HCT116 (cell line): ENCODE measurements around the gene POLD1. TPM values are rescaled to one million over a fixed set of nuclear protein-coding genes. Genes with fewer than 3 reads are reported as not detected.

ENCODE experiments used
- ATAC-seq: fragments of 200-7000 bp; cut with Tn5 transposase; 2 replicates; pipeline ENCODE4 v1.9.1; 2020; ENCODE audit warnings: mild to moderate bottlenecking, moderate library complexity
- BruUV-seq: library from RNA; stranded (reverse); fragments of 400-500 nt; replicated peaks from 2 replicates; lab custom pipeline; 2021; lab: Mats Ljungman, UMichigan
- CTCF ChIA-PET: fragments of 300-600 bp; sonication (Branson Sonifier 250); formaldehyde crosslinking; loops from one replicate; lab custom pipeline; 2021; ENCODE audit warnings: antibody characterized with exemption; lab: Charles Lee
- POLR2A ChIA-PET: fragments of 300-600, 350-600 bp; sonication (Branson Sonifier 250); formaldehyde crosslinking; loops from one replicate; lab custom pipeline; 2021; ENCODE audit warnings: antibody characterized with exemption; lab: Charles Lee
- RAD21 ChIA-PET, 2 experiments: fragments of 300-600 bp; sonication (Branson Sonifier 250); formaldehyde crosslinking; loops; one replicate each; lab custom pipeline; 2023; ENCODE audit warnings: low total read pairs in 2 of 2; ENCODE audit not compliant: uncharacterized antibody in 2 of 2, unreplicated experiment in 2 of 2, low non-redundant PET in 1 of 2; lab: Charles Lee
- DNase-seq: peaks from one replicate; pipeline ENCODE4 v3.0.0-alpha.2; 2010; ENCODE audit warnings: low read depth, low spot score
- H2AFZ ChIP-seq: fragments of 200-600 bp; shearing (Covaris generic), sonication (generic); 2 replicates; pipeline ENCODE4 v1.6.1; 2017; ENCODE audit warnings: low read depth, mixed run types, mixed read lengths, antibody characterized with exemption, low read length; ENCODE audit not compliant: poor library complexity, severe bottlenecking
- H3K27ac ChIP-seq: 2 replicates; pipeline ENCODE4 v1.5.1; 2012; ENCODE audit warnings: low read depth, low read length
- H3K27me3 ChIP-seq: fragments of 200-600 bp; sonication (generic); 2 replicates; pipeline ENCODE4 v1.6.1; 2016; ENCODE audit warnings: mixed run types, low read length, mixed read lengths; ENCODE audit not compliant: insufficient read depth
- H3K36me3 ChIP-seq, 2 experiments: fragments of 200-500 bp in 1 of 2; fragments of 200-600 bp in 1 of 2; sonication (Bioruptor generic) in 1 of 2; sonication (generic) in 1 of 2; 2 replicates each; pipeline versions ENCODE4 v1.5.1 to v1.6.1; 2014 to 2016; ENCODE audit warnings: low read length in 2 of 2, inconsistent platforms in 1 of 2, mixed read lengths in 1 of 2, mixed run types in 1 of 2; ENCODE audit not compliant: insufficient read depth in 2 of 2, control insufficient read depth in 1 of 2
- H3K4me1 ChIP-seq, 2 experiments: fragments of 200-600 bp in 1 of 2; sonication (generic) in 1 of 2; 2 replicates each; pipeline versions ENCODE4 v1.5.1 to v1.6.1; 2012 to 2017; ENCODE audit warnings: low read length in 2 of 2, inconsistent platforms in 1 of 2, mild to moderate bottlenecking in 1 of 2, mixed read lengths in 1 of 2, mixed run types in 1 of 2, moderate library complexity in 1 of 2; ENCODE audit not compliant: insufficient read depth in 2 of 2, control insufficient read depth in 1 of 2
- H3K4me2 ChIP-seq: fragments of 200-600 bp; sonication (generic); 2 replicates; pipeline ENCODE4 v1.6.1; 2017; ENCODE audit warnings: mixed run types, low read length, mixed read lengths
- H3K4me3 ChIP-seq, 2 experiments: fragments of 200-600 bp in 1 of 2; sonication (generic) in 1 of 2; replicated peaks in 1 of 2; 2 replicates each; pipeline ENCODE4 v1.5.1; 2011 to 2016; ENCODE audit warnings: low read length in 2 of 2, control low read depth in 1 of 2, low read depth in 1 of 2, mild to moderate bottlenecking in 1 of 2, mixed read lengths in 1 of 2, mixed run types in 1 of 2
- H3K79me2 ChIP-seq: fragments of 200-600 bp; sonication (generic); 2 replicates; pipeline ENCODE4 v1.6.1; 2017; ENCODE audit warnings: mild to moderate bottlenecking, mixed run types, low read length, moderate library complexity, mixed read lengths; ENCODE audit not compliant: insufficient read depth
- H3K9ac ChIP-seq: fragments of 200-600 bp; sonication (generic); 2 replicates; pipeline ENCODE4 v1.6.1; 2016; ENCODE audit warnings: low read length, mixed read lengths
- H3K9me2 ChIP-seq: fragments of 200-600 bp; sonication (generic), shearing (Covaris generic); 2 replicates; pipeline ENCODE4 v1.6.1; 2017; ENCODE audit warnings: mixed run types, mild to moderate bottlenecking, moderate library complexity; ENCODE audit not compliant: insufficient read depth
- H3K9me3 ChIP-seq, 2 experiments: fragments of 200-500 bp in 1 of 2; fragments of 200-600 bp in 1 of 2; sonication (Bioruptor generic) in 1 of 2; sonication (generic) in 1 of 2; 2 replicates each; pipeline ENCODE4 v1.6.1; 2014 to 2017; ENCODE audit warnings: low read length in 2 of 2, mixed read lengths in 2 of 2, inconsistent platforms in 1 of 2, low read depth in 1 of 2, mild to moderate bottlenecking in 1 of 2, mixed run types in 1 of 2, moderate library complexity in 1 of 2; ENCODE audit not compliant: control insufficient read depth in 1 of 2, insufficient read depth in 1 of 2
- H4K20me1 ChIP-seq: fragments of 200-600 bp; sonication (generic), shearing (Covaris generic); 2 replicates; pipeline ENCODE4 v1.6.1; 2017; ENCODE audit warnings: mixed run types, mild to moderate bottlenecking, moderate library complexity; ENCODE audit not compliant: insufficient read depth
- CBX3 ChIP-seq: IDR thresholded peaks from 2 replicates; pipeline ENCODE4 v1.6.1; 2012; ENCODE audit warnings: low read depth
- CEBPB ChIP-seq: IDR thresholded peaks from 2 replicates; pipeline ENCODE4 v1.6.1; 2012; ENCODE audit warnings: low read depth
- EZH2 ChIP-seq: fragments of 200-600 bp; sonication (generic); IDR thresholded peaks from 2 replicates; pipeline ENCODE4 v1.6.1; 2017; ENCODE audit warnings: antibody characterized with exemption, mixed run types
- EZH2phosphoT487 ChIP-seq: fragments of 200-600 bp; IDR thresholded peaks from 2 replicates; pipeline ENCODE4 v1.6.1; 2018; ENCODE audit warnings: antibody characterized with exemption, borderline replicate concordance
- FOSL1 ChIP-seq: IDR thresholded peaks from 2 replicates; pipeline ENCODE4 v1.6.1; 2012; ENCODE audit warnings: low read depth
- JUND ChIP-seq: IDR thresholded peaks from 2 replicates; pipeline ENCODE4 v1.6.1; 2012
- POLR2AphosphoS5 ChIP-seq: IDR thresholded peaks from 2 replicates; pipeline ENCODE4 v1.6.1; 2011; ENCODE audit warnings: mild to moderate bottlenecking, low read depth, low read length, moderate library complexity
- RAD21 ChIP-seq: IDR thresholded peaks from 2 replicates; pipeline ENCODE4 v1.6.1; 2012; ENCODE audit warnings: low read depth, mild to moderate bottlenecking
- SIN3A ChIP-seq: IDR thresholded peaks from 2 replicates; pipeline ENCODE4 v1.6.1; 2012; ENCODE audit warnings: low read depth
- SP1 ChIP-seq: IDR thresholded peaks from 2 replicates; pipeline ENCODE4 v1.6.1; 2012; ENCODE audit warnings: low read depth
- SRF ChIP-seq: IDR thresholded peaks from 2 replicates; pipeline ENCODE4 v1.6.1; 2012; ENCODE audit warnings: low read depth
- YY1 ChIP-seq: IDR thresholded peaks from 2 replicates; pipeline ENCODE4 v1.6.1; 2011; ENCODE audit warnings: low read length, low read depth, moderate library complexity, mild to moderate bottlenecking; ENCODE audit not compliant: insufficient replicate concordance; ENCODE audit errors: extremely low read depth
- ZNF274 ChIP-seq: fragments of 200-500 bp; sonication (Bioruptor generic); IDR thresholded peaks from 2 replicates; pipeline ENCODE4 v1.6.1; 2014; ENCODE audit warnings: mild to moderate bottlenecking, low read depth, low read length, inconsistent platforms
- intact Hi-C: fragments of 100-400 bp; cut with micrococcal nuclease; formaldehyde crosslinking; loops from 2 replicates; pipeline ENCODE4 v1.10.0; 2022
- total RNA-seq: library from RNA; stranded (reverse); gene quantifications from one replicate; pipeline ENCODE4 v1.2.1, GENCODE V29; 2021; ENCODE audit not compliant: unreplicated experiment
- TF ChIP-seq, protein P1 (sequence below), 3 experiments: fragments of 200-600 bp in 1 of 3; sonication (generic) in 1 of 3; IDR thresholded peaks in 2 of 3; conservative IDR thresholded peaks in 1 of 3; 2 replicates each; pipeline ENCODE4 v1.5.1; 2012 to 2017; ENCODE audit warnings: low read depth in 2 of 3, low read length in 2 of 3, antibody characterized with exemption in 1 of 3, borderline replicate concordance in 1 of 3, control low read depth in 1 of 3, mild to moderate bottlenecking in 1 of 3, mixed read lengths in 1 of 3, mixed run types in 1 of 3, moderate library complexity in 1 of 3; ENCODE audit not compliant: insufficient read depth in 1 of 3
- TF ChIP-seq, protein P2 (sequence below): IDR thresholded peaks from 2 replicates; pipeline ENCODE4 v1.6.1; 2012
- TF ChIP-seq, protein P3 (sequence below): IDR thresholded peaks from 2 replicates; pipeline ENCODE4 v1.6.1; 2011; ENCODE audit warnings: mild to moderate bottlenecking, low read length, moderate library complexity; ENCODE audit not compliant: insufficient replicate concordance; ENCODE audit errors: extremely low read depth
- TF ChIP-seq, protein P4 (sequence below): IDR thresholded peaks from 2 replicates; pipeline ENCODE4 v1.6.1; 2012; ENCODE audit warnings: low read depth

Gene POLD1
- total RNA-seq, 1 experiment from 2014 or later: 122 TPM

DNA sequence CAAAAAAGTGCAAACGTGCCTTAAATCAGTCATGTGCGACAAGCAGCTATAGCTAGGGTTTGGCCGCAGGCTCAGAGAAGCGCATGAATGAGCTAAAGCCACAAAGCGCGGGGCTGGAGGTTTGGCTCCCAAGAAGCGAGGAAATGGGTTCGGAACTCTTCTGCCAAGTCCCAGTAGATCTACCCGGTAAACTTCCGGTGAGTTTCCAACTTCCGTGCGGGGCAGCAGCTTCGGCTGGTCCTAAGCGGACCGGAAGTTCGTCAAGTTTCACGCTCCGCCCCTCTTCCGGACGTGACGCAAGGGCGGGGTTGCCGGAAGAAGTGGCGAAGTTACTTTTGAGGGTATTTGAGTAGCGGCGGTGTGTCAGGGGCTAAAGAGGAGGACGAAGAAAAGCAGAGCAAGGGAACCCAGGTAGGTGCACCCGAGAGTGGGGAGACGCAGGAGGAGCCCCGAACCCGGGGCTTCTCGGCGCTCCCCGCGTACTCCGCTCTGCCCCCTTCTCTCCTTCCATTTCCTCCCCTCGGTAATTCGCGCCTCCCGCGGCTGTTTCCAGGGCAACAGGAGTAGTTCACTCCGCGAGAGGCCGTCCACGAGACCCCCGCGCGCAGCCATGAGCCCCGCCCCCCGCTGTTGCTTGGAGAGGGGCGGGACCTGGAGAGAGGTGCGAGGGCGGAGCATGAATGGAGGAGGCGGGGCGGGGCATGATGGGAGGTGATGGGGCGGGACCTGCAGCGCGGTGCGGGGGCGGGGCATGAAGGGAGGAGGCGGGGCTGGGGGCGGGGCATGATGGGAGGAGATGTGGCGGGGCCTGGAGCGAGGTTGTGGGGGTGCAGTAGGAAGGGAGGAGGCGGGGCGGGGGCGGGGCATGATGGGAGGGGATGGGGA is 7.7 kb upstream of the POLD1 start, which contains the start of gene NR1H2:
NR1H2 (plus strand) TSS at position 292 of the 885 bp plus-strand sequence. CDS start 1,149 bp downstream, outside the sequence.
- no TSS peak for BruUV-seq
- H3K4me1 ChIP-seq: peaks cover 4 to 13% of the 10 kb centered on the region in 2 experiments; a peak in 3 of 4 replicates
- no peaks in the 10 kb centered on the region for H3K9me2 ChIP-seq
- CTCF ChIA-PET: interaction anchor here (1.0 to 1.1 kb wide), 2 partner anchors 8 to 84 kb away, joined by 3 read pairs; no protein-coding TSS in a partner anchor
- RAD21 ChIA-PET: no interaction called here
- peak within 1 kb of the TSS; percentile 93 for H3K4me2 ChIP-seq
- POLR2A ChIA-PET: interaction anchor here (0.6 to 1.5 kb wide), 4 partner anchors 8 to 348 kb away, joined by 3 to 5 read pairs (median 4); partner anchors contain the start of gene POLD1
- peaks cover 25 to 29% of the 10 kb centered on the region in 2 experiments for H3K36me3 ChIP-seq
- intact Hi-C loops: loop anchor here (1.0 kb wide), 1 partner anchor 100 kb away; the partner anchor contains the start of genes EMC10 and GARIN5A
- DNase-seq (peak; percentile 98), ATAC-seq (peak; percentile 85)
- H2AFZ ChIP-seq: no peak within 1 kb of the TSS
- H3K27me3 ChIP-seq: no peaks in the 10 kb centered on the region
- peak within 1 kb of the TSS; percentile 85 for H3K27ac ChIP-seq
- H3K4me3 ChIP-seq: peak within 1 kb of the TSS; percentile 76 to 95
- H3K9ac ChIP-seq: peak within 1 kb of the TSS; percentile 98
- H3K9me3 ChIP-seq: no peaks in the 10 kb centered on the region
- no peaks in the 10 kb centered on the region for H4K20me1 ChIP-seq
- H3K79me2 ChIP-seq: peaks cover 14% of the 10 kb centered on the region; the same call in 1 of the 2 replicates
- TF ChIP-seq CBX3 (peak; percentile 98), JUND (no peak), EZH2 (no peak), SRF (peak; percentile 91), ZNF274 (no peak), POLR2AphosphoS5 (peak; percentile 88), EZH2phosphoT487 (no peak), RAD21 (no peak), CEBPB (no peak), SP1 (peak; percentile 79), SIN3A (peak; percentile 63; the same call in 1 of the 2 replicates), YY1 (peak; percentile 79), FOSL1 (no peak)
- TF ChIP-seq, protein P1, sequence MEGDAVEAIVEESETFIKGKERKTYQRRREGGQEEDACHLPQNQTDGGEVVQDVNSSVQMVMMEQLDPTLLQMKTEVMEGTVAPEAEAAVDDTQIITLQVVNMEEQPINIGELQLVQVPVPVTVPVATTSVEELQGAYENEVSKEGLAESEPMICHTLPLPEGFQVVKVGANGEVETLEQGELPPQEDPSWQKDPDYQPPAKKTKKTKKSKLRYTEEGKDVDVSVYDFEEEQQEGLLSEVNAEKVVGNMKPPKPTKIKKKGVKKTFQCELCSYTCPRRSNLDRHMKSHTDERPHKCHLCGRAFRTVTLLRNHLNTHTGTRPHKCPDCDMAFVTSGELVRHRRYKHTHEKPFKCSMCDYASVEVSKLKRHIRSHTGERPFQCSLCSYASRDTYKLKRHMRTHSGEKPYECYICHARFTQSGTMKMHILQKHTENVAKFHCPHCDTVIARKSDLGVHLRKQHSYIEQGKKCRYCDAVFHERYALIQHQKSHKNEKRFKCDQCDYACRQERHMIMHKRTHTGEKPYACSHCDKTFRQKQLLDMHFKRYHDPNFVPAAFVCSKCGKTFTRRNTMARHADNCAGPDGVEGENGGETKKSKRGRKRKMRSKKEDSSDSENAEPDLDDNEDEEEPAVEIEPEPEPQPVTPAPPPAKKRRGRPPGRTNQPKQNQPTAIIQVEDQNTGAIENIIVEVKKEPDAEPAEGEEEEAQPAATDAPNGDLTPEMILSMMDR (IDR thresholded peaks at IDR 0.05 in 2 of 3, conservative IDR thresholded peaks at IDR 0.05 in 1 of 3; ENCODE audit: borderline replicate concordance in 1 of 3, insufficient read depth in 1 of 3, low read depth in 2 of 3, low read length in 2 of 3): no peak
- TF ChIP-seq, protein P2, sequence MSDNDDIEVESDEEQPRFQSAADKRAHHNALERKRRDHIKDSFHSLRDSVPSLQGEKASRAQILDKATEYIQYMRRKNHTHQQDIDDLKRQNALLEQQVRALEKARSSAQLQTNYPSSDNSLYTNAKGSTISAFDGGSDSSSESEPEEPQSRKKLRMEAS: peak; percentile 78
- TF ChIP-seq, protein P3, sequence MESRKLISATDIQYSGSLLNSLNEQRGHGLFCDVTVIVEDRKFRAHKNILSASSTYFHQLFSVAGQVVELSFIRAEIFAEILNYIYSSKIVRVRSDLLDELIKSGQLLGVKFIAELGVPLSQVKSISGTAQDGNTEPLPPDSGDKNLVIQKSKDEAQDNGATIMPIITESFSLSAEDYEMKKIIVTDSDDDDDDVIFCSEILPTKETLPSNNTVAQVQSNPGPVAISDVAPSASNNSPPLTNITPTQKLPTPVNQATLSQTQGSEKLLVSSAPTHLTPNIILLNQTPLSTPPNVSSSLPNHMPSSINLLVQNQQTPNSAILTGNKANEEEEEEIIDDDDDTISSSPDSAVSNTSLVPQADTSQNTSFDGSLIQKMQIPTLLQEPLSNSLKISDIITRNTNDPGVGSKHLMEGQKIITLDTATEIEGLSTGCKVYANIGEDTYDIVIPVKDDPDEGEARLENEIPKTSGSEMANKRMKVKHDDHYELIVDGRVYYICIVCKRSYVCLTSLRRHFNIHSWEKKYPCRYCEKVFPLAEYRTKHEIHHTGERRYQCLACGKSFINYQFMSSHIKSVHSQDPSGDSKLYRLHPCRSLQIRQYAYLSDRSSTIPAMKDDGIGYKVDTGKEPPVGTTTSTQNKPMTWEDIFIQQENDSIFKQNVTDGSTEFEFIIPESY: peak; percentile 19
- TF ChIP-seq, protein P4, sequence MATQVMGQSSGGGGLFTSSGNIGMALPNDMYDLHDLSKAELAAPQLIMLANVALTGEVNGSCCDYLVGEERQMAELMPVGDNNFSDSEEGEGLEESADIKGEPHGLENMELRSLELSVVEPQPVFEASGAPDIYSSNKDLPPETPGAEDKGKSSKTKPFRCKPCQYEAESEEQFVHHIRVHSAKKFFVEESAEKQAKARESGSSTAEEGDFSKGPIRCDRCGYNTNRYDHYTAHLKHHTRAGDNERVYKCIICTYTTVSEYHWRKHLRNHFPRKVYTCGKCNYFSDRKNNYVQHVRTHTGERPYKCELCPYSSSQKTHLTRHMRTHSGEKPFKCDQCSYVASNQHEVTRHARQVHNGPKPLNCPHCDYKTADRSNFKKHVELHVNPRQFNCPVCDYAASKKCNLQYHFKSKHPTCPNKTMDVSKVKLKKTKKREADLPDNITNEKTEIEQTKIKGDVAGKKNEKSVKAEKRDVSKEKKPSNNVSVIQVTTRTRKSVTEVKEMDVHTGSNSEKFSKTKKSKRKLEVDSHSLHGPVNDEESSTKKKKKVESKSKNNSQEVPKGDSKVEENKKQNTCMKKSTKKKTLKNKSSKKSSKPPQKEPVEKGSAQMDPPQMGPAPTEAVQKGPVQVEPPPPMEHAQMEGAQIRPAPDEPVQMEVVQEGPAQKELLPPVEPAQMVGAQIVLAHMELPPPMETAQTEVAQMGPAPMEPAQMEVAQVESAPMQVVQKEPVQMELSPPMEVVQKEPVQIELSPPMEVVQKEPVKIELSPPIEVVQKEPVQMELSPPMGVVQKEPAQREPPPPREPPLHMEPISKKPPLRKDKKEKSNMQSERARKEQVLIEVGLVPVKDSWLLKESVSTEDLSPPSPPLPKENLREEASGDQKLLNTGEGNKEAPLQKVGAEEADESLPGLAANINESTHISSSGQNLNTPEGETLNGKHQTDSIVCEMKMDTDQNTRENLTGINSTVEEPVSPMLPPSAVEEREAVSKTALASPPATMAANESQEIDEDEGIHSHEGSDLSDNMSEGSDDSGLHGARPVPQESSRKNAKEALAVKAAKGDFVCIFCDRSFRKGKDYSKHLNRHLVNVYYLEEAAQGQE: no peak
